ENCODE results near the gene ZSCAN31.
"Not testable (repeated sequence)": the region's sequence is repeated elsewhere in the genome, so short reads cannot be mapped to it uniquely, and the experiment has no call there.

Gene ZSCAN31

DNA sequence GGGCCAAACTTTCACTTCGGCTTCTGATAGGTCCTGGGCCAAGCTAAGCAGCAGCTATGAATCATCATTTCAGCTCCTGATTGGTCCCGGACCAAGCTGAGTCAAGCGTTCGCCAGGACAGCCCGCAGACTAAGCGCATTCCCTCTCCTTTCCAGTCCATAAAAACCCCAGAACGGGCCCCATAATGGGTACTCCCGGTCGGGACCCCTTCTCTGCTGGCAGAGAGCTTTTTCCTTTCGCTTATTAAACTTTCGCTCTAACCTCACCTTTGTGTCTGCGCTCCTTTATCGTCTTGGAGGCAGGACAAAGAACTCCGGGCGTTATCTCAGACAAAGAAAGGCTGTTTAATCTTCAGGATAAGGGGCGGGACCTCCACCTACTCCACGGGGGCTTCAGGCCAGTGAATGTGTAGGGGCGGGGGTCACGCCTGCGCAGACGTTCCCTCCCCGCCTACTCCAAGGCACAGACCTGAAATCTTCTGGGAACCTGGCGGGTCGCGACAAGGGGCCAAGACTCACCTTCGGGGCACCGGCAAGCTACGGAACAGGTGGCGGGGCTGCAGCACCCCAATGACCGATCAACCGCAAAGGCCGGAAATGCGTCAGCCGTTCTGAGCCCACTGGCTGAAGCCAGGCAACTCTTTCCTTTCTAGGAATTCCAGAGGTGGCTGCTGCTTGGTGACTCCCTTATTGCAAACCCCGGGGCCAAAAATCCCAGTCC, at the start of gene ZSCAN31:
ZSCAN31 (minus strand) TSS at position 585 of the 720 bp plus-strand sequence. CDS start 6,465 bp downstream, outside the sequence.
- no peak for FAIRE-seq

DNA sequence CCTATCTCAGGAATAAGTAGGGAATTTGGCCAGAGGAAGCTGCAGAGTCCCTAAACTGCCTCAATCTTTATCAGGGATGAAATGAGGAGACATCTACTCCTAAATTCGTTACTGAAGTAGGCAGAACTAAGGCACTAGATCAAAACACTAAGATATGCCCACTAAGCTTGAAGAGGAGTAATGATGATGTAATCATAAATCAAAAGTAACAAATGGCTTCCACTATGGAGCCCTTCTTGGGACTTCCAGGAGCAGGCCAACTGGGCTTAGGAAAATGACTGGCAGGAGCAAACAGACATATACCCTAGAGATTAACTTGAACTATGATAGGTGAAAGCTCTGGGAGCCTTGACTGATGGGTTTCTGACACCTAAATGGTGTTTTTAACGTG, 48.2 kb upstream of the ZSCAN31 start:
- no peak for FAIRE-seq

DNA sequence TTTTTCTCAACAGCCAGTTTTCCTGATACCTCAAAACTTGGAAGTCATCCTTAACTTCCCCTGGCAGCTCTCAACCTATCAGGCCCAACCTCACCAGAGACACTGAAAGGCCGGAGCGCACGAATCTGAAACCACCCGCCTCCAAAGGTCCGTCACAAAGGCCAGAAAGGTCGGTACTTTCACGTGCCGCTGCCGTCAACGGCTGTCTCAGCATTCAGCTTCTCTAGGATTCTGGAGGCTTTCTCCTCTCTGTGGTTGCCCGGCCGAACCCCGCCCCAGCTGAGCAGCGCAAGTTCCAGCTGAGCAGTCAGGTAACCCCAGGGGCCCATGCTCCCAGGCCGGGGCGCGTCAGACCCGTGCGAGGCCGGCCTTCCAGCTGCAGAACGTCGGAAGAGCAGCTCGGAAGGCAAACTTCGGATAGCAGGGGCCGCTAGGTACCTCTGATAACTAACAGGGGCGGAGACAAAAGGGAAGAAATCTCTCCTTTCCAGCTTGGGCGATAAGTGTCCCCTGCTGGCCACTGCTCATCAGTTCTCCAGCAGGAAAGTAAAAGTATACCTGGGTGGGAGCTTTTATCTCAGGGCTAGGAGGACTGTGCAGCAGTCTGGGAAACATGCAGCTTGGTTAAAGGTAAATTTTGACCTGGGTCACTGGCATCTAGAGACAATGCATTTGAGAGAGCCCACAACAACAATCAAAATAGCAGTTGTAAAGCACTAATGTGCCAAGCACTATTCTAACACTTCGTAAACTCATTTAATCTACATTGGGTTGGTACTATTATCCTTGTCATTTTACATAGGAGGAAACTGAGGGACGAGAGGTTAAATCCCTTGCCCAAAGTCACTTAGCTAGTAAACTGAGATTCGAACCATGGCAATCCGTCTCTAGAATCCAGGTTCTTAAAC, 47.5 kb upstream of the ZSCAN31 start:
- peak; percentile 14 for FAIRE-seq

DNA sequence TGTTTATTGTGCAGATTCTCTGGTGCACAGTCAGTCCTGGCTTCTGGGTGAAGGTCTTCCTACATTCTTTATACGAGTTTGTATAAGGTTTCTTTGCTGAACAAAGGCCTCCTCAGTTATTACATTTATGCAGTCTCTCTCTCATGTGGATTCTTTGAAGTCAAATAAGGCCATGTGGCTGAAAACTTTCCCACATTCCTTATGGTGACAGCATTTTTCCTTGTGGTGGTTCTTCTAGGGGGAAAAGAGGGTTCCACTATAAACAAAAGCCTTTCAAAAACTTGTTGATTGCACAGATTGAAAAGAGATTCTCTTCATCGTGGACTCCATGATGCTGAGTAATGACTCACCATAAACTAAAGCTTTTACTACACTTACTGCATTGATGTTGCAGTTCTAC, 44.4 kb upstream of the ZSCAN31 start:
- no peak for FAIRE-seq

DNA sequence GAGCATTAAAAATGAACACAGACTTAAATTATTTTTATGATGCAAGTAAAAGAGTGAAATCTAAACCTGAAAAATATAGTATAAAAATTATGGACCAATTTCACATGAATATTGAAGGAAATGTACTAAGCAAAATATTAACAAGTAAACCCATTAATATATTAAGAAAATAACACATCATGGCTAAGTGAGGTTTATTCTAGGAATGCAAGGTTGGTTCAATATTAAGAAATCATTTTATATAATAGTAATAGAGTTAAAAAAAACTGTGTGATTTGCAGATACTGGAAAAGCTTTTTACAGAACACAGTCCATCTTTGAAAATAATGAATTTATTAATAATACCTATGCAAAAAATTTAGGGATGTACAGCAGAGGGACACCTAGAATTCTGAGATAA, 42.7 kb upstream of the ZSCAN31 start:
- FAIRE-seq: no peak

DNA sequence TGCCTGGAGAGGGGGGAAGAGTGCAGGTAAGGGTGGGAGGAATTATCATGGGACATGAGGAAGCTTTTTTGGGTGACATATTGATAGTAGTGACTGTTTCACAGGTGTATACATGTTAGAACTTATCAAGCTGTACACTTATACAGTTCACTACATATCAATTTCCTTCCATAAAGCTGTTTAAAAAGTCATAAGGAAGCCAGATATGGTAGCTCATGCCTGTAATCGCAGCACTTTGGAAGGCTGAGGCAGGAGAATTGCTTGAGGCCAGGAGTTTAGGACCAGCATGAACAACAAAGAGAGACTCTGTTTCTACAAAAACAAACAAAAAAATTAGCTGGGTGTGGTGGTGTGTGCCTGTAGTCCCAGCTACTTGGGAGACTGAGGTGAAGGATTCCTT, 41.9 kb upstream of the ZSCAN31 start:
- no peak for FAIRE-seq

DNA sequence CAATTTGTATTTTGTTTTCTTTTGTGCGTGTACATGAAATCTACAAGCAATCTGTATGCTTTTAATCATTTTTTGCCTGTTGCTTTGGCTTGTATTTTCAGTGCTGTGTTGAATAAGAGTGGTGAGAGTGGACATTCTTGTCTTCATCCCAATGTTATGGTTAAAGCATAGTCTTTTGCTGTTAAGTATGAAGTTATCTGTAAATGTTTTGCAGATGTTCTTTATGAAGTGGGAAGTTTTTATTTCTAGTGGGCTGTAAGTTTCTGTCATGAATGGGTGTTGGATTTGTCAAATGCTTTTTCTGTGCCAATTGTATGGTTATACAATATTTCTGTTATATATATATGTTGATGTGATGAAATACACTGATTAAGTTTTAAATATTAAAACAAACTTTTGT, 38.0 kb upstream of the ZSCAN31 start:
- no peak for FAIRE-seq

DNA sequence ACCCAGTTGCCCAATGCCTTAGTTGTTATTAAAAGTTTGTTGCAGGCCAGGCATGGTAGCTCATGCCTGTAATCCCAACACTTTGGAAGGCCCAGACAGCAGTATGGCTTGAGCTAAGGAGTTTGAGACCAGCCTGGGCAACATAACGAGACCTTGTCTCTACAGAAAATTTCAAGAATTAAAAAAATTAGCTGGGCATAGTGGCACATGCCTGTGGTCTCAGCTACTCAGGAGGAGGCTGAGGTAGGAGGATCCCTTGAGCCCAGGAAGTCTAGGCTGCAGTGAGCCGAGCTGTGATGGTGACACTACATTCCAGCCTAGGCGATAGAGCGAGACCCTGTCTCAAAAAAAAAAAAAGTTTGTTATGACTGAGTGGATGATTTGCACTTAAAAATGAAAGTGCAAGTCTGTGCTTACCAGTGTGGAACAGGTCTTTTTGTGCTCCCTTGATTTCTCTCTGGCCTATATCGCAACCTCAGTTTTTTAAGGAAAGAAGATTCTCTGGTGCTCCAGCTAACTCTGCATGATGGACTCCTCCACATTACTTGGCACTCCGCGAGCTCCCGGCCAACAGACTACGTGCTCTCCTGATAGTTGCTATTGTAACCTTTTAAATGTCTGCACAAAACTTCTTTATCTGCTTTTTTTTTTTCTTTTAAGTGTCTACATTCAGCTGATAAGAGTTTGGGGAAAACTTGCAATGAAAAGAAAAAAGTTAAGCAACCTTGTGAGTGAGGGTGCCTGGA, 35.9 kb upstream of the ZSCAN31 start:
- no peak for FAIRE-seq

DNA sequence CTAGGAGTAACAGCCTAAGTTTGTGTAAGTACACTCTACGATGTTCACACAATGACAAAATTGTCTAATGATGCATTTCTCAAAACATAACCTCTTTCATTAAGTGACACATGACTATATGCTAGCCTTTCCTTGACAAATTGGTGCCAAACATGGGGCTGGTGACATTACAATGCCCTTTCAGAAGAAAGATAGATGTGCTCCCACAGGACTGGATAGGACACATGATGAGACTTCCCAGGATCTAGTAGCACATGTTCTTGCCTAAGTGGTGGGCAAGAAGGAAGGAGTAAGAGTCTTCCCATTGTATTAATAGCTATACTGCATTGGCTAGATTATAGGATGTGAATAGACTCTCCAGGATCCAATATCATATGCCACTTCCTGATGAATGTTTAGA, 35.3 kb upstream of the ZSCAN31 start:
- FAIRE-seq: no peak

DNA sequence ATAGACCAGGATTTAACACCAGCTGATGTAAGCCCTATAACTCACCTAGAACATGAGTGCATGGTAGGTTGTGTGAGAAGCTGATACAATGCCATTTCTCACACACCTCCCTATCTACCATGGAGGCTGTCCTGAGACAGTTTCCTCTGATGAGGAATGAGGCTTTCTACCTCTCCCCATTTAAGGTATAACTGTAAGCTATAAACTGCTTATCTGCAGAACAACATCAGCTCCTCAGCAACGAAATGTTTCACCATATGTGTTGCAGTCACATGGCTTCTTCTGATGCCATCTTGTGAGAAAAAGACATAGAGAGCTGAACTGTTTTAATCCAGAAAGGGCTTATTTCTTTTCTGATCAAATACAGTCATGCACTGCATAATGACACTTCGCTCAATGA, 34.5 kb upstream of the ZSCAN31 start:
- FAIRE-seq: no peak

DNA sequence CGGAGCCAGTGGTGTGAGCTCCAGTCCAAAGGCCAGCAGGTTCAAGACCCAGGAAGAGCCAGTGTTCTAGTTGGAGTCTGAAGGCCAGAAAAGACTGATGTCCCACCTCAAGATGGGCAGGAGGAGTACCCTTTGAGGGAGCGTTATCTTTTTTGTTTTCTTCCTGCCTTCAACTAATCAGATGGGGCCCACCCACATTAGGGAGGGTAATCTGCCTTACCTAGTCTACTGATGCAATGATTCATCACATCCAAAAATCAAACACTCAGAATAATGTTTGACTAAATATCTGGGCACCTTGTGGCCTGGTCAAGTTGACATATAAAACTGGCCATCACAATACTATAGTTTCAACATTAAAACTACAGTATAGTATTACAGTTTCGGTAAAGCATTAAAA, 33.5 kb upstream of the ZSCAN31 start:
- FAIRE-seq: no peak

DNA sequence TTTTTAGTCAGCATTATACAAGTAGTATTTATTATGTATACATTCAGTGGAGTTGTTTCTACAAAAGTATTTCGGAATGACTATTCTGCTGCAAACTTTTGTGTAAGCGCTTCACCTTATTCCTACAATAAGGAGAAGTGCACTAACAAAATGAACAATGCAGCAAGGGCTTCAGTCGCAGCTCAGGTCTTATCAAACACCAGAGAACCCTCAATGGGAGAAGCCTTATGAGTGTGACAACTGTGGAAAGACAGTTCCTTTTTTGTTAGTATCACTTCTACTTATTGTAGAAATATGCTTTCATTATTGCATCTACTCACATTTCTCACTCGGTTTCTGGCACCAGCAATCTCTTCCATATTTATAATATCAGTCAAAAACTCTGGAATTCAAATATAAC, 32.6 kb upstream of the ZSCAN31 start:
- FAIRE-seq: no peak

DNA sequence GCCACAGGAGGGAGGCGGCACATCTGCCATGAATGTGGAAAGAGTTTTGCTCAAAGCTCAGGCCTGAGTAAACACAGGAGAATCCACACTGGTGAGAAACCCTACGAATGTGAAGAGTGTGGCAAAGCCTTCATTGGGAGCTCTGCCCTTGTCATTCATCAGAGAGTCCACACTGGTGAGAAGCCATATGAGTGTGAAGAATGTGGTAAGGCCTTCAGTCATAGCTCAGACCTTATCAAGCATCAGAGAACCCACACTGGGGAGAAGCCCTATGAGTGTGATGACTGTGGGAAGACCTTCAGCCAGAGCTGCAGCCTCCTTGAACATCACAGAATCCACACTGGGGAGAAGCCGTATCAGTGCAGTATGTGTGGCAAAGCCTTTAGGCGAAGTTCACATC, 29.6 kb upstream of the ZSCAN31 start:
- not testable (repeated sequence) for FAIRE-seq

DNA sequence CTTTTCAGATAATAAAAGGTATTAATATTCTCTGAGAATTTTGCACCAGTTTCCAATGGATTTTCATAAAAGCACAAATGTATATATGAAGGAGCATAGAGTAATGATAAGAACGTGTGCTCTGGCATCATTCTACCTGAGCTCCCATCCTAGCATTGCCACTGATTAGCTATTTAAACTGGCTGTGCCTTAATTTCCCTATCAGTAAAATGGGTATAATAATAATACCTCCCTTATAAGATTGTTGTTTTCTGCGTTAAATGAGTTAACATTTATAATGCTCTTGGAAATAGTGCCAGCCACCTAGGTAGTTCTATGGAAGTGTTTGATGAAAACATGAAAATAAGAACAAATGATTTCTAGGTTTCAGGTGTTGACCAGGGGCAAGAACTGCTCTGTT, 25.0 kb upstream of the ZSCAN31 start:
- no peak for FAIRE-seq

DNA sequence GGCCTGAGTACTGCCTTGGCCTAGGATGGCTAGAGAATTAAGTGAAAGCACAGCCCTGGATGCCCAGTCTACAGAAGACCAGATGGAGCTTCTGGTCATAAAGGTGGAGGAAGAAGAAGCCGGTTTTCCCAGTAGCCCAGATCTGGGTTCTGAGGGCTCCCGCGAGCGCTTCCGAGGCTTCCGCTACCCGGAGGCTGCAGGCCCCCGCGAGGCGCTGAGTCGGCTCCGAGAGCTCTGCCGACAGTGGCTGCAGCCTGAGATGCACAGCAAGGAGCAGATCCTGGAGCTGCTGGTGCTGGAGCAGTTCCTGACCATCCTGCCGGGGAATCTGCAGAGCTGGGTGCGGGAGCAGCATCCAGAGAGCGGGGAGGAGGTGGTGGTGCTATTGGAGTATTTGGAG, 23.6 kb upstream of the ZSCAN31 start:
- FAIRE-seq: not testable (repeated sequence)

DNA sequence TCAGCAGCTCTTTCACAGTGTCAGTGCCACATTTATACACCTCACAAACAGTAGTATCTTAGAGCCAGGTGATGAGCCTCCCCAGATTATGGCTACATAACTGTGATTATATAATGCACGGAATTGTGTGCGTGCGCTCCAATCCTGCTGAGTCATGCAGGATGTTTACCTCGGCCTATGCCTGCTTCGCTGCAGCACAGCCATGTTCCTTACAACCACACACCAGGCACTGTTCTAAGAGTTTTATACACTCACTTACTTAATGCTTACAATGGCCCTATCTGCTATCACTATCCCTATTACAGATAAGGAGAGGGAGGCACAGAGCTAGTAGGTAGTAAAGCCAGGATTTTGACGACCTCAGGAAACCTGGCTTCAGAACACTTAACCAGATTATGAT, 21.1 kb upstream of the ZSCAN31 start:
- no peak for FAIRE-seq

DNA sequence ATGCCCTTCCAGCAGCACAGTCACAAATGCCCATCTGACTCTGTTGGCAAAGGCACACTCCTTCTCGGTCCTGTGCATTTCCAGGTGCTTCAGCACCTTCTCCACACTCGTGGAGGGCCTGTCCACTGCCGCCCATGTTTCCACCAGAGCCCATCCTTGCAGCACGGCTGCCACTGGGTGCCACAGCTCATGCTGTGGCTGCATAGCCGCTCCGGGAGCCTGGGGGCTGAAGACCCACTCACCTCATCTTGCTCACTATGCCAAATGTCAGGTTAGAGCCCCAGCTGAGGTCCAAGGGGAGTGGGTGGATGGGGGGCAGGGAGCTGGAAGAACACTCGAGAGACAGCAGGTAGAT, 20.7 kb upstream of the ZSCAN31 start:
- FAIRE-seq: no peak

DNA sequence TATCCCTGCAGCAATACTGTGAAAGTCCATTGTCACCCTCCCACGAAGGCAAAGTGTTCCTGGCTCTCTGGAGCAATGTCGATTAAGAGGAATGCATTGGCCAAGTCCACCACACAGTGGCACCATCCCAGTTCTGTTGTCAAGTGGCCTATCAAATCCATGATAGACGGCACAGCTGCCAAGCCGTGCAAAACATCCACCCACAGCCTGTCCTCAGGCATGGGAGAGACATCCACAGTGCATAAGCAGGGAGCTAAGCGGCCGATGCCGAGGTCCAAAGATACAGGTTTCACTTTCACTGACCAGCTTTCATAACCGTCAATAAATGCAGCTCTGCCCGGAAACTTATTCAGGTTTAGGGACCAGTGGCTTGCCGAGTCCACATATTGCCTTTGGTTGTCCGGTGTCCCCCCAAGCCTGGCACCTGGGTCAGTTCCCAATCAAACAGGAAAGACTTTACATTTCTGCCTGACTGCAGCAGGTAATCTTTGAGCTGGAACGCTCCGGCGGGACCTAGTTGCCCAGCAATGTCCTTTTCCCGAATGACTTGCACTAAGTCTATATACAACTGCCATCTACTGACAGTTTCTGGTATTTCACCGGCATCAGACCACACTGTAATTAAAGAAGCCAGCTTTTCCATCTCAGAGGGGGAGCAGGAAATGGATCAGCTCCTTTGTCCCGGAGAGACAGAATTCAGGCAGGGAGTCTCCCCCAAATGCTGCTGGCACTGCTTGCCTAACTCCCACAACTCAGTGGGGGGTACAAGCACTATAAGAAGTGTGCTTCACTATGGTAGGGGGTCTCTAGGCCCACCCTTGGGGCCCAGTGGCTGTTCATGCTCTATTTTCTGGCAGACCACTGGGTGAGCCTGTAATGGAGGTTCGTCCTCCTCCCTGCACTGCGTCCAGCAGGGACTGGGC, 20.1 kb upstream of the ZSCAN31 start:
- FAIRE-seq: no peak

DNA sequence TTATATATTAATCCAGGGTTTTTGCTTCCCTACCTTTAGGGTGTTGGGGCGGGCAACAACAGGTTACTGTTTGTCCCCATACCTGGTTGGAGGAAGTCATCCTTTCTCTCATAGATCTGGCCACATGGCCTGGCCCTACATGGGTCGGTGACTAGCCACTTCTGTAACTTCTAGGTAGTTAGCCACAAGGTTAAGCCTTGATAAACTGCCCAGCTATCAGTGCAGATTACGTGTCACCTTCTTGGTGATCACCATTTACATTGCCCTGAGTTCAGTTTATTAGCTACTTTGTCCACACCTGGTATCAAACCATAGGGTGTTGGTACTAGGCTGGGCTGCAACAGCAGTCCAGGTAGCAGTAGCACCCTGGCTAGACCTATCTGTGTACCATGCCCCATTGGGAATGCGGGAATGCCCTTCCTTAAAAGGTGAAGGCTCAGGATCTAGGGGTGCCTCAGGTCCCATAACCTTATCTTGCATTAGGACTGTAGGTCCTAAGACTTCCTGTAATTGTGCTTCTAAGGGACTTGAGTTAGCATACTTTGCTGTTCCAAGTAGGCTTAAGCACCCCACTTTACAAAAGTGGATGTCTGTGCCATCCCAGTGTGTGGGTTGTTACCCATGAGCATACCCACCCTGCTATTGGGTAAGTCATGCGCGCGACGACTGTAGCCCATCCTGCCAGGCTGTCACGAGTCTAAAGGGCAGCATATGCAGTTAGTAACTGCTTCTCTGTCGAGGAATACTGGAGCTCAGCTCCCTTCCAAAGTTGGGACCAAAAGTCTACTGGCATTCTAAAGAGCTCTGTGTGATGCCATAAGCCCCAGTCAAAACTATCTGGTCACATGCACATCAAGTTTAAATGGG, 19.0 kb upstream of the ZSCAN31 start:
- FAIRE-seq: no peak

DNA sequence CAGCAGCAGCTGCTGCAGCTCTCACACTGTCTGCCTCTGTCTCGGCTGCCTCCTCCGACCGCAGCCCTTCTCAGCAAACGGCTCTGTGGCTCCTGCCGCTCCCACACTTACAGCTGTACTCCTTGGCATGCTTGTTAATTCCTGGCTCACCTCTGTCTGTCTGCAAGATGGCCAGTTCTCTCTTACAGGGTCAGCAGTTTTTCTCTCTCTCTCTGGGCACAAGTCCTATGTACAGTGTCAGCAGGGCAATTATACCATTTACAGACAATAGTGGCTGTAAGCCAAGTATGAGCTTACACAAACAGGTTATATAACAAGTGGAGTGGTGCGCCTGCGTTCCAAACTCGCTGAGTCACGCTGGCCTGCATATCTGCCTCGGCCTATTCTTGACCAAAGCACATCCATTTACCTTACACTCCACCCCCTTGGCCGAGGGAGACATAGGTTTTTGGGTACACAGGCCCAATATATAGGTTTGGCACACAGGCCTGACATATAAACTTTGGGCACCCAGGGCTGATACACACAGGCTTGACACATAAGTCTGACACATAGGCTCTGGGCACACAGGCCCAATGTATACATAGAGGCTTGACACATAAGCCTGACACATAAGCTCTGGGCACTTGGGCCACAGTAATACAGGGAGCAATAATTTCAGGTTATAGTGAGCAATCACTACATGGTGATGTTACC, 18.2 kb upstream of the ZSCAN31 start:
- FAIRE-seq: no peak

DNA sequence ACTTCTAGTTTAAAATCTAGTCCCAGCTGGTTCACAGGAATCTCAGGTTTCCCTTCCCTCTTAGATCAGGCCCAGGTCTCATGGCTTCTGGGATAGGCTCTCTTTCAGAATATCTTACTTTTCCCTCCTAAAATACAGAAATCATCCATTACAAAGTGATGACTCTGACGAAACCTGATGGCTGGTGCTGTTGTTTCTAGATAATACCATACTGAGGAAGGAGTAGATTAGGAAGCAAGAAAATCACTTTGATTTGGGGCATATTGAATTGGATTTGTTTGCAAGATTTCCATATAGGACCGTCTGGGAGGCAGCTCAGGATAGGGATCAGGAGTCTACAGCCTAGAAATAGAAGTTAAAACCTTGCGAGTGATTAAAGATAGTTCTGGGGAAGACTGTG, 17.4 kb upstream of the ZSCAN31 start:
- no peak for FAIRE-seq

Data from colon (tissue), 2 donors.